HL-60 (cell line): Measurements from ENCODE around the gene EYS.

ENCODE experiments used
- DNase-seq, 2 experiments: peaks; one replicate each; pipeline ENCODE4 v3.0.0-alpha.2; 2010 to 2020; ENCODE audit warnings: low read depth in 1 of 2, low spot score in 1 of 2
- H3K27ac ChIP-seq: fragments of 250-450 bp; sonication (Bioruptor Pico); replicated peaks from 2 replicates; pipeline ENCODE4 v1.5.1; 2020; ENCODE audit warnings: mild to moderate bottlenecking, moderate library complexity
- H3K27me3 ChIP-seq: fragments of 250-450 bp; sonication (Bioruptor Pico); 2 replicates; pipeline ENCODE4 v1.5.1; 2021; ENCODE audit warnings: mild to moderate bottlenecking, moderate library complexity; ENCODE audit not compliant: insufficient read depth, poor library complexity, severe bottlenecking
- H3K4me3 ChIP-seq: replicated peaks from 2 replicates; pipeline ENCODE4 v1.5.1; 2011; ENCODE audit warnings: mild to moderate bottlenecking, control low read depth, low read length; ENCODE audit not compliant: insufficient read depth
- CTCF ChIP-seq: IDR thresholded peaks from one replicate; pipeline ENCODE4 v1.5.1; 2011; ENCODE audit warnings: low read length, control low read depth, inconsistent platforms; ENCODE audit not compliant: insufficient read depth
- GABPA ChIP-seq: IDR thresholded peaks from 2 replicates; pipeline ENCODE4 v1.6.1; 2012; ENCODE audit warnings: low read depth
- POLR2AphosphoS5 ChIP-seq: IDR thresholded peaks from 2 replicates; pipeline ENCODE4 v1.6.1; 2012; ENCODE audit warnings: low read depth
- REST ChIP-seq: IDR thresholded peaks from 2 replicates; pipeline ENCODE4 v1.6.1; 2012; ENCODE audit warnings: low read depth; ENCODE audit not compliant: insufficient replicate concordance
- SPI1 ChIP-seq: IDR thresholded peaks from 2 replicates; pipeline ENCODE4 v1.6.1; 2012; ENCODE audit warnings: low read depth, mild to moderate bottlenecking, borderline replicate concordance

Gene EYS

GRCh38 chr6:64714073-64714472 is 993.0 kb downstream of the EYS start:
- H3K27ac ChIP-seq = no peak overlapping the region
- TF ChIP-seq POLR2AphosphoS5 (no peak), SPI1 (no peak), REST (no peak), GABPA (no peak), CTCF (no peak)
- no peak overlapping the region for H3K4me3 ChIP-seq
- DNase-seq = no peak
- H3K27me3 ChIP-seq = no peaks in the 10 kb centered on the region

- Histone ChIP-seq H3K27ac (no peak overlapping the region), H3K4me3 (no peak overlapping the region), H3K27me3 (no peaks in the 10 kb centered on the region)
- DNase-seq = no peak
- no peak for TF ChIP-seq SPI1
- TF ChIP-seq CTCF = no peak
- no peak for TF ChIP-seq POLR2AphosphoS5
- TF ChIP-seq GABPA = no peak
- no peak for TF ChIP-seq REST
Observed at GRCh38 chr6:64713175-64713574, 993.9 kb downstream of the EYS start.

- TF ChIP-seq REST (no peak), CTCF (no peak), SPI1 (no peak), POLR2AphosphoS5 (no peak), GABPA (no peak)
- H3K27me3 ChIP-seq = no peaks in the 10 kb centered on the region
- no peak for DNase-seq
- no peak overlapping the region for H3K4me3 ChIP-seq
- H3K27ac ChIP-seq = no peak overlapping the region
Observed at GRCh38 chr6:64712606-64713005, 994.4 kb downstream of the EYS start.
